Measurements from ENCODE around the gene PICALM.

Gene PICALM

DNA sequence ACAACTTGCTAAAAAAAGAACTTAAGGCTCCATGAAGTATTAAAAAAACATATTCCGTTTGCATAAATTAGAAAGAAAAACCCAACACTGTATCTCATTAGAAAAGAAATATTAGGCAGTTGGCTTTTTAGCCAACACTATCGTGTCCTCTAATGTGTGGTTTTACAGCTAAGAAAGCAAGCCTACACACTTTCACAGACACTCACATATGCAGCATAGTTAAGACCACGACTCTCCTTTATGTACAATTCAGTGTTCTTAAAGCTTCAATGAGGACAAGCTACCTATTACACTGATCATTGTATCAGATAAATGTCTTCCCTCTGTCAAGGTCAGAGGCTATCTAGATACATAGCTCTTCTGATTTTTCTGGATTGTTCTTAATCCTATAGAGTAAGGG, 80.1 kb downstream of the PICALM start:
- no peak for ATAC-seq
- TF ChIP-seq, protein P1, sequence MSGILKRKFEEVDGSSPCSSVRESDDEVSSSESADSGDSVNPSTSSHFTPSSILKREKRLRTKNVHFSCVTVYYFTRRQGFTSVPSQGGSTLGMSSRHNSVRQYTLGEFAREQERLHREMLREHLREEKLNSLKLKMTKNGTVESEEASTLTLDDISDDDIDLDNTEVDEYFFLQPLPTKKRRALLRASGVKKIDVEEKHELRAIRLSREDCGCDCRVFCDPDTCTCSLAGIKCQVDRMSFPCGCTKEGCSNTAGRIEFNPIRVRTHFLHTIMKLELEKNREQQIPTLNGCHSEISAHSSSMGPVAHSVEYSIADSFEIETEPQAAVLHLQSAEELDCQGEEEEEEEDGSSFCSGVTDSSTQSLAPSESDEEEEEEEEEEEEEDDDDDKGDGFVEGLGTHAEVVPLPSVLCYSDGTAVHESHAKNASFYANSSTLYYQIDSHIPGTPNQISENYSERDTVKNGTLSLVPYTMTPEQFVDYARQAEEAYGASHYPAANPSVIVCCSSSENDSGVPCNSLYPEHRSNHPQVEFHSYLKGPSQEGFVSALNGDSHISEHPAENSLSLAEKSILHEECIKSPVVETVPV (CRISPR knock-in tag; IDR thresholded peaks at IDR 0.05) = no peak
- no peak for TF ChIP-seq ZNF565 (CRISPR knock-in tag; conservative IDR thresholded peaks at IDR 0.05; ENCODE audit: low read depth)
- no peak for TF ChIP-seq ARNTL (CRISPR knock-in tag; IDR thresholded peaks at IDR 0.05; ENCODE audit: borderline replicate concordance, low read depth)
- TF ChIP-seq ZFP30 (CRISPR knock-in tag; IDR thresholded peaks at IDR 0.05) = no peak
- no peak for TF ChIP-seq GLIS3 (CRISPR knock-in tag; IDR thresholded peaks at IDR 0.05)
- TF ChIP-seq, protein P2, sequence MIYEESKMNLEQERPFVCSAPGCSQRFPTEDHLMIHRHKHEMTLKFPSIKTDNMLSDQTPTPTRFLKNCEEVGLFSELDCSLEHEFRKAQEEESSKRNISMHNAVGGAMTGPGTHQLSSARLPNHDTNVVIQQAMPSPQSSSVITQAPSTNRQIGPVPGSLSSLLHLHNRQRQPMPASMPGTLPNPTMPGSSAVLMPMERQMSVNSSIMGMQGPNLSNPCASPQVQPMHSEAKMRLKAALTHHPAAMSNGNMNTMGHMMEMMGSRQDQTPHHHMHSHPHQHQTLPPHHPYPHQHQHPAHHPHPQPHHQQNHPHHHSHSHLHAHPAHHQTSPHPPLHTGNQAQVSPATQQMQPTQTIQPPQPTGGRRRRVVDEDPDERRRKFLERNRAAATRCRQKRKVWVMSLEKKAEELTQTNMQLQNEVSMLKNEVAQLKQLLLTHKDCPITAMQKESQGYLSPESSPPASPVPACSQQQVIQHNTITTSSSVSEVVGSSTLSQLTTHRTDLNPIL (CRISPR knock-in tag; IDR thresholded peaks at IDR 0.05; ENCODE audit: low read depth) = no peak
- no peak for TF ChIP-seq RARB (CRISPR knock-in tag; IDR thresholded peaks at IDR 0.05)
- TF ChIP-seq TOX (CRISPR knock-in tag; IDR thresholded peaks at IDR 0.05; ENCODE audit: borderline replicate concordance) = no peak
- no peak for TF ChIP-seq ZC3H10 (CRISPR knock-in tag; IDR thresholded peaks at IDR 0.05)
- TF ChIP-seq PPARA (CRISPR knock-in tag; IDR thresholded peaks at IDR 0.05; ENCODE audit: borderline replicate concordance) = no peak
- TF ChIP-seq SNAI2 (CRISPR knock-in tag; IDR thresholded peaks at IDR 0.05) = no peak
- TF ChIP-seq, protein P3, sequence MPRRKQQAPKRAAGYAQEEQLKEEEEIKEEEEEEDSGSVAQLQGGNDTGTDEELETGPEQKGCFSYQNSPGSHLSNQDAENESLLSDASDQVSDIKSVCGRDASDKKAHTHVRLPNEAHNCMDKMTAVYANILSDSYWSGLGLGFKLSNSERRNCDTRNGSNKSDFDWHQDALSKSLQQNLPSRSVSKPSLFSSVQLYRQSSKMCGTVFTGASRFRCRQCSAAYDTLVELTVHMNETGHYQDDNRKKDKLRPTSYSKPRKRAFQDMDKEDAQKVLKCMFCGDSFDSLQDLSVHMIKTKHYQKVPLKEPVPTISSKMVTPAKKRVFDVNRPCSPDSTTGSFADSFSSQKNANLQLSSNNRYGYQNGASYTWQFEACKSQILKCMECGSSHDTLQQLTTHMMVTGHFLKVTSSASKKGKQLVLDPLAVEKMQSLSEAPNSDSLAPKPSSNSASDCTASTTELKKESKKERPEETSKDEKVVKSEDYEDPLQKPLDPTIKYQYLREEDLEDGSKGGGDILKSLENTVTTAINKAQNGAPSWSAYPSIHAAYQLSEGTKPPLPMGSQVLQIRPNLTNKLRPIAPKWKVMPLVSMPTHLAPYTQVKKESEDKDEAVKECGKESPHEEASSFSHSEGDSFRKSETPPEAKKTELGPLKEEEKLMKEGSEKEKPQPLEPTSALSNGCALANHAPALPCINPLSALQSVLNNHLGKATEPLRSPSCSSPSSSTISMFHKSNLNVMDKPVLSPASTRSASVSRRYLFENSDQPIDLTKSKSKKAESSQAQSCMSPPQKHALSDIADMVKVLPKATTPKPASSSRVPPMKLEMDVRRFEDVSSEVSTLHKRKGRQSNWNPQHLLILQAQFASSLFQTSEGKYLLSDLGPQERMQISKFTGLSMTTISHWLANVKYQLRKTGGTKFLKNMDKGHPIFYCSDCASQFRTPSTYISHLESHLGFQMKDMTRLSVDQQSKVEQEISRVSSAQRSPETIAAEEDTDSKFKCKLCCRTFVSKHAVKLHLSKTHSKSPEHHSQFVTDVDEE (CRISPR knock-in tag; IDR thresholded peaks at IDR 0.05) = no peak

DNA sequence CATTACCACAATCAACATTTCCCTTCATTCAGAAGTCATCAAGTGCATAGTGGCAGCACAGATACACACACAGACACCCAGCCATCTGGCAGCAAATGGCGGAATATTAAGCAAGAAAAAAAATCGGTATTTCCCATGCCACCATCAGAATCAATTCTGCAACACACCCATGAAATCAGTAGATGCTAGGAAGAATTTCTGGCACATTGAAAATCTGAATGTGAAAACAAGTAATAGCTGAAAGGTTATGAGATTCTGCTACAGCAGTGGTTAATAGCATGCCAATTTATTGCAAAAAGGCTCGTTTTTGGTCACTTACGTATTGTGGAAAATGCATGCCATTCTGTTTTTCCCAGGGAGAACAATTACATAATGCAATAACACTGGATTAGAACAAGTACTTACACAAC, 91.1 kb downstream of the PICALM start:
- no peak for TF ChIP-seq GLIS3 (CRISPR knock-in tag; IDR thresholded peaks at IDR 0.05)
- no peak for TF ChIP-seq TCF4 (CRISPR knock-in tag; IDR thresholded peaks at IDR 0.05; ENCODE audit: borderline replicate concordance)
- TF ChIP-seq RARB (CRISPR knock-in tag; IDR thresholded peaks at IDR 0.05) = no peak
- TF ChIP-seq, protein P3 (CRISPR knock-in tag; IDR thresholded peaks at IDR 0.05) = no peak
- TF ChIP-seq ZNF70 (CRISPR knock-in tag; IDR thresholded peaks at IDR 0.05) = no peak
- no peak for TF ChIP-seq ZNF565 (CRISPR knock-in tag; conservative IDR thresholded peaks at IDR 0.05; ENCODE audit: low read depth)
- TF ChIP-seq, protein P4, sequence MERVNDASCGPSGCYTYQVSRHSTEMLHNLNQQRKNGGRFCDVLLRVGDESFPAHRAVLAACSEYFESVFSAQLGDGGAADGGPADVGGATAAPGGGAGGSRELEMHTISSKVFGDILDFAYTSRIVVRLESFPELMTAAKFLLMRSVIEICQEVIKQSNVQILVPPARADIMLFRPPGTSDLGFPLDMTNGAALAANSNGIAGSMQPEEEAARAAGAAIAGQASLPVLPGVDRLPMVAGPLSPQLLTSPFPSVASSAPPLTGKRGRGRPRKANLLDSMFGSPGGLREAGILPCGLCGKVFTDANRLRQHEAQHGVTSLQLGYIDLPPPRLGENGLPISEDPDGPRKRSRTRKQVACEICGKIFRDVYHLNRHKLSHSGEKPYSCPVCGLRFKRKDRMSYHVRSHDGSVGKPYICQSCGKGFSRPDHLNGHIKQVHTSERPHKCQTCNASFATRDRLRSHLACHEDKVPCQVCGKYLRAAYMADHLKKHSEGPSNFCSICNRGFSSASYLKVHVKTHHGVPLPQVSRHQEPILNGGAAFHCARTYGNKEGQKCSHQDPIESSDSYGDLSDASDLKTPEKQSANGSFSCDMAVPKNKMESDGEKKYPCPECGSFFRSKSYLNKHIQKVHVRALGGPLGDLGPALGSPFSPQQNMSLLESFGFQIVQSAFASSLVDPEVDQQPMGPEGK (CRISPR knock-in tag; IDR thresholded peaks at IDR 0.05; ENCODE audit: borderline replicate concordance) = no peak
- no peak for TF ChIP-seq ESRRG (CRISPR knock-in tag; IDR thresholded peaks at IDR 0.05)
- TF ChIP-seq ARNTL (CRISPR knock-in tag; IDR thresholded peaks at IDR 0.05; ENCODE audit: borderline replicate concordance, low read depth) = no peak
- no peak for ATAC-seq

DNA sequence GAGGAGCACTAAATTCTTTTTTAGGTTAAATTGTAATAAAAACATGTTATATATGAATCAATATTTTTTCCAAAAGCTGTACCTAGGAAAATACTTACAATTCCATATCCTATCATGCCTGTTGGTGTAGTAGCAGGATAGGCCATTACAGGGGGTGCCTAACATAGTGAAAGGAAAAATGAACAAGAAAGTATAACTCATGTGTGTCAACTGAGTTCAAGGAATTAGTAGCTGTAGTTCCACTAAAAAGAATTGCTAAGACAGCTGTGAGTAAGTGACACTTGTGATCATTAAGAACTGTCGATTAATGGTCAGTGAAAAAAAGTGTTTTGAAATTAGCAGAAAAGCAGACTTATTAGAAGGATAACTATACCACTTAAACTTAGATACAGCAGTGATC, 92.4 kb downstream of the PICALM start:
- no peak for ATAC-seq
- no peak for TF ChIP-seq PPARA (CRISPR knock-in tag; IDR thresholded peaks at IDR 0.05; ENCODE audit: borderline replicate concordance)
- no peak for TF ChIP-seq BACH2 (CRISPR knock-in tag; IDR thresholded peaks at IDR 0.05; ENCODE audit: borderline replicate concordance)

DNA sequence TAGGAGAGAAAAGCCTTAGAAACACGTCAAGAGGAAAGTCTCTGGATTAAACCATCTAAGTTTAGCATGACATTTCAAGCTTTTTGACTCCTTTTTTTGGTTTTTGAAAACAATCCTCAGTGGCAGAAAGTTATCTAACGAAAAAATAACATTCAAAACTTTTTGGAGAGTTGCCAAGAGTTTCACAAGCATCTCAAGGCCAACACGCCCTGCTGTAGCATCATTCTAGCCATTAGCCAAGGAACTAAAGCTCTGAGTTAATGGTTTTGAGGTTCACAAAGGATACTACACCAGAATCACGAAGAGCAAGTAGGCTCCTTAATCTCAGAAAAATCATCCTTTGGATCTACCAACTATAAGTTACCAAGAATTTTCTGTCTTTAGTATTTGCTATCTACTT, 94.8 kb downstream of the PICALM start:
- no peak for ATAC-seq
- TF ChIP-seq, protein P1 (CRISPR knock-in tag; IDR thresholded peaks at IDR 0.05) = no peak
- TF ChIP-seq, protein P3 (CRISPR knock-in tag; IDR thresholded peaks at IDR 0.05) = no peak
- TF ChIP-seq, protein P4 (CRISPR knock-in tag; IDR thresholded peaks at IDR 0.05; ENCODE audit: borderline replicate concordance) = no peak
- TF ChIP-seq ZFP3 (CRISPR knock-in tag; IDR thresholded peaks at IDR 0.05) (no peak), BACH2 (CRISPR knock-in tag; IDR thresholded peaks at IDR 0.05; ENCODE audit: borderline replicate concordance) (no peak)

All from SK-N-SH treated with all-trans-retinoic acid at 6 μM for 48 hours (cell line).